HG02938 (cell line): ENCODE measurements around the gene GNG10.
"Not testable (repeated sequence)": the region's sequence is repeated elsewhere in the genome, so short reads cannot be mapped to it uniquely, and the experiment has no call there.

ENCODE experiments used
- ATAC-seq: cut with Tn5 transposase; IDR thresholded peaks from one replicate; pipeline ENCODE4 v1.9.1; 2021; ENCODE audit warnings: mild to moderate bottlenecking, moderate library complexity; ENCODE audit not compliant: unreplicated experiment

The GNG10 gene

DNA sequence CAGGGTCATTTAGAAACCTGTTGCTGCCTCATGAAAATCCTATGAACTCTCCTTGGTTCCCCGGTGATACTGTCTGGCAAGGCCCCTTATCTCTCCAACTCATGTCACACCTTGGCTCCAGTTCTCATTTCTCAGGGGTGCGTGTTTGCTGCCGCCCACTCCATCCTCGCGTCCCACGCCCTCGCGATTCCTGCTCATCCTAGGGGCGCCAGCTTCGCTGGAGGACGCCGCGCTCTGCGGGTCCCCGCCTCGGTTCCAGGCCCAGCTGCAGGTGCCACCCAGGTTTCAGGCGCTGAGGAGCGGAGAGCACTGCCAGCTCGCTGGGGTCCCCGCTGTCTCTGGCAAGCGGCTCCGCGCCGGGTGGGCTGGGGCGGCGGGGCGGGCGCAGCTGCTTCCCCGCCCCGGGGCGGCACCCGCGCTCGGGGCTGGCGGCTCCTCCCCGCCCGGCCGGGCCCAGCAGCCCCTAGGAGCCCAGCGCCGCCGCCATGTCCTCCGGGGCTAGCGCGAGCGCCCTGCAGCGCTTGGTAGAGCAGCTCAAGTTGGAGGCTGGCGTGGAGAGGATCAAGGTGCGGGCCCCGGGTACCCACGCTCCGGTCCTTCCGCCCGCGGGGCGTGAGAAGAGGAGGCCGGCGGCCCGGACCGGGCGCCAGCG, at the start of gene GNG10:
TSS of gene GNG10 (plus strand) at position 456 of the 652 bp plus-strand sequence. CDS start at position 486, 30 bp downstream.
- ATAC-seq: peak; percentile 65

DNA sequence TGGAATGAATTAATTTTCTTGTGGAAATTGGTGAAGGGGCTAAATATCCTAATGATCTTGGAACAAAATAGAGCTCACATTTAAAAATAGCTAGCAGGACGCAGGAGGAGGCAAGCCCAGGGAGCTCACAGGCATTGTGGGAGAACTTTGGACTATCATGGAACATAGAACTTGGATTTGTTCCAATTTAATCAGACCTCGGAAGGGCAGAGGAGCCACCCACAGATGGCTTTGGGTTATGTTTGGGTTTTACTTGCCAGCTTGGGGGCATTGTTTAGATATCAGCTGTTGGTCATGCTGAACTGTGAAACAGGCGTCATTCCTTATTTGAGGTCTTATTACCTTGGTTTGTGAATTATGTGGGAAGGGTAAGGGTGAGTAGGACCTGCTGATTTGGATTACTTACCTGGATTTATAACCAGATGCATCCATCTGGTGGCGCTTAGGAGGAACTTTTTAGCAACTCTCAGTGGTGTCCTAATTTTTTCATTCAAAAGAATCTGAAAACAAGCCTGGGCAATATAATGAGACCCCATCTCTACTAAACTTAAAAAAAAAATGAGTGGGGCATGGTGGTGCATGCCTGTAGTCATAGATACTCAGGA, 47.9 kb upstream of the GNG10 start:
- ATAC-seq: no peak

DNA sequence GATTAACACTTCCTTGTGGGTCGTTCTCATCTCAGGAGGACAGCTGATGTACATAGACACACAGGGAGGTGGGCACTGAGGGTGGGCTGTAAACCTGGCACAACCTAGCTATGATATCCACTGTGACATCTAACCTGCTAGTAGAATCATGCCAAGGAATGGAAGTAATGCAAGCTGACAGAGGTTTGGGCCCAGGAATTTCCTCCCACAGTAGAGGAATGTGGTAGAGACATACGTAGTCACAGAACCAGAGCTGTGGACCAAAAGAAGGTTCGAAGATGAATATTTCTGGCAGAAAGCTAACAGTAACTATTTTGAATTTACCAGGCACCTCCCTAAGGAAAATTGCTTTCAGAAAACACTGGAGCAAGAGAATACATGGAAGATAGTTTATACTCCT, 45.5 kb upstream of the GNG10 start:
- ATAC-seq: no peak

DNA sequence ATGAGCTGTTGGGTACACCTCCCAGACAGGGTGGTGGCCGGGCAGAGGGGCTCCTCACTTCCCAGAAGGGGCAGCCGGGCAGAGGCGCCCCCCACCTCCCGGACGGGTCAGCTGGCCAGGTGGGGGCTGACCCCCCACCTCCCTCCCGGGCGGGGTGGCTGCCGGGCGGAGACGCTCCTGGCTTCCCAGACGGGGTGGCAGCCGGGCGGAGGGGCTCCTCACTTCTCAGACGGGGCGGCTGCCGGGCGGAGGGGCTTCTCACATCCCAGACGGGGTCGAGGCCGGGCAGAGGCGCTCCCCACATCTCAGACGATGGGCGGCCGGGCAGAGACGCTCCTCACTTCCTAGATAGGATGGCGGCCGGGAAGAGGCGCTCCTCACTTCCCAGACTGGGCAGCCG, 44.1 kb upstream of the GNG10 start:
- ATAC-seq: not testable (repeated sequence)

DNA sequence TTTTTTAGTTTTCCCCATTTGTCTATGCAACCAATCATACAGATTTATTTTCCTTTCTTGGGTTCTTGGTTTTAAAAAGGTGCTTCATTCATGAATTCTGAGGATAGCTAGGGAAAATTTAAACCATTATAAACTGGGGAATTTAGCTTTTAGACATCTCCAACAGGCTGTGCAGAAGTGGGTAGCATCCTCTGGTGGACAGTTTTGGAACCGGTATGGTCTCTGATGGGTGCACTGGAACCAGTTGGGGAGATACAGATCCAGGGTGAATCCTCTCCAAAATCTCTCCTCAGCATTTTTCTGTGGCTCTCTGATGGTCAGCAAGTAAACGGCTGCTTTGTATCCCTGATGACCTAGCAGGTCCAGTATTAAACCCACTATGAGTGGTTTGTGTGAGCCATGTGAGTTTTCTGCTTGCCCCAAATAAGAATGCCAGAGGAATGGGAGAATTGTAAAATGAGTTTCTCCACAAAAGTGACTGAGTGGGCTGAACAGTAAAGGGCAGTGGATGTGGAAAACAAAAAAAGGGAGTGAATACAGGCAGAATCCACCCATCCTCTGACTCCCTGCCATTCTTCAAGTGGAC, 39.4 kb upstream of the GNG10 start:
- peak; percentile 47 for ATAC-seq

DNA sequence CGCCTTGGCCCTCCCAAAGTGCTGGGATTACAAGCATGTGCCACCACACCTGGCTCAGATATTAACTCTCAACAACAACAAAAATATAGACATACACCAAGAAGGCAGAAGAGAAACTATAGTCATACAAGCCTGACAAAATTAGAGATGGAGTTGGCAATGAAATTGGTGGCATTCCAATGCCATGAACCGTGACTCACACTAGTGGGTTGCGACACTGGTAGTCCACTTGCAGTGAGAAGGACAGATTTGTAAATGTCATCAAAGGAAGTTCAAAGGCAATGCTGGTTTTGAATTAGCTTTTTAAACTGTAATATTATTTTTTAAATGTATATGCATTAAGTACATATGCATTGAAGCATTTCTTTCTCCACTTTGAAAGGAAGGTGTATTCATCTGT, 38.8 kb upstream of the GNG10 start:
- ATAC-seq: no peak

DNA sequence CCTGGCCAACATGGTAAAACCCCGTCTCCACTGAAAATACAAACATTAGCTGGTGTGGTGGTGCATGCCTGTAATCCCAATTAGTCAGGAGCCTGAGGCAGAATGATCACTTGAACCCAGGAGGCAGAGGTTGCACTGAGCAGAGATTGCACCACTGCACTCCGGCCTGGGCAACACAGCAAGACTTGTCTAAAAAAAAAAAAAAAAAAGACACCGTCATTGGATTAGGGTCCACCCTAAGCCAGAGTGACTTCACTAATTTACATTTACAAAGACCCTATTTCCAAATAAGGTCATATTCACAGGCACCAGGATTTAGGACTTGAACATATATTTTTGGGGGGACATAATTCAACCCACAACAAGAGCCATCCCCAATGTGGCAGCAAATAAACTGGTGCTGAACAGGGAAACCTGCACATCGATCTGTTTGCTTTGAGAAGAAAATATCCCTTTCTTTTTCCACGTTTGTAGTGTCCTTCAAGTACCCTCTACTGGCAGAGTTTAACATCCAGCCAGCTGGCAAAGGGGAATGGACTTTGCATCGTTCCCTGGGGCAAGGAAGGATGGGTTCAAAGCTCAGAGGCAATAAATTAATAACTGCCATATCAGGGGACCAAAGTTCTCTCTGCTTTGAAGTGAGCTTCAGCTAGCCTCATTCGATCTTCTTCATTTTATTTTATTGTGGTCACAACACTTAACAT, 34.0 kb upstream of the GNG10 start:
- ATAC-seq: no peak

DNA sequence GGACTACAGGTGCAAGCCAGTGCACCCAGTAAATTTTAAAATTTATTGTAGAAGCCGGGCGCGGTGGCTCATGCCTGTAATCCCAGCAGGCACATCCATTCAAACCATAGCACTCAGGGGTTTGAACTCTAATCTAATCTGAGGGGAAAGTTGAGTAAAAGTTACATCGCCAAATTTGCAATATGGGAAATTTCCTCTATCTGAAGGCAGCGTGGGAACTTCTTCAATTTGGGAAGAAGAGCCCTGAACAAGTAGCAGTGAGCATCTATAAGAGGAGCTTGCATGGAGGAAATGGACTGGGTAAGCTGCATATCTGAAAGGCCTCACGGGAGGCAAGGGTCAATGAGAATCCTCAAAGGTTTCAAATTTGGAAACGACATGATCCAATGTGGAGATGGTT, 33.0 kb upstream of the GNG10 start:
- no peak for ATAC-seq

DNA sequence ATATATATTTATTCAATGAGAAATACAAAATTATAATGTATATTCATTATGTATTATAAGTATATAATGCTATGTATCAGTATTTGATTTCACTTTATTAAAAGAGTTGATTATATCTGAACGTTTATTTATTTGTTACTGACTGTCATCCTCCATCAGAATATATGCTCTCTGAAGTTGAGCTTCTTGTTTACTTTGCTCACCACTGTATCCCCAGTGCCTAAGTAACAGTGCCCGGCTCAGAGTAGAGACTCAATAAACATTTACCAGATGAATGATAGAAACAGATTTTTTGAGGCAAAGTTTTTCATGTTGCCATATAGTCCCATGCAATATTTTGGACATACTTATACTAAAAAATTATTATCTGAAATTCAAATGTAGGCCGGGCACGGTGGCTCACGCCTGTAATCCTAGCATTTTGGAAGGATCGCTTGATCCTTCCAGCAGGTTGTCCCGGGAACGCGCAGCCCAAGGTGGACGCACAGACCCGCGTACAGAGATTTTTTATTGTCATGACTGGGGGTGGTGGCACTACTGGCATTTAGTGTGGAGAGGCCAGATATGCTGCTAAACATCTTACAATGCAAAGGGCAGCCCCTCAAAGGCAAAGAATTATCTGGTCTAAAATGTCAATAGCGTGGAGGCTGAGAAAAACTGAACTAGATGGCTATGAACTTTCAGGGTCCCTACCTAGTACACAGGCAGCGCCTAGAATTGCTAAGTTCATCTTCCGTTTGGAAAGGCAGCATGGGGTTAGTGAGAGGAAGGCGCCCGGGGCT, 31.0 kb upstream of the GNG10 start:
- ATAC-seq: peak; percentile 26

DNA sequence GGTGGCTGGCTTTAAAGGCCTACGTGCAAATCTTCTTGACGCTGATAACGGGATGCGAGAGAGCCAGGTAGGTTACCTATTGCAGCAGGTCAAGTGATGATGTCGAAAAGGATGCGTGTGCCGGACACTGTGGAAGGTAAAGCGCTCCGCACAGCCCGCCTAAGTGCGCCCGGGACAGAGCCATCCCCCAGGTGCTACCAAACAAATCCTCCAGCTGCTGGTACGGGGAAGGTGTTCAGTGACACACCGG, 30.5 kb upstream of the GNG10 start:
- no peak for ATAC-seq

DNA sequence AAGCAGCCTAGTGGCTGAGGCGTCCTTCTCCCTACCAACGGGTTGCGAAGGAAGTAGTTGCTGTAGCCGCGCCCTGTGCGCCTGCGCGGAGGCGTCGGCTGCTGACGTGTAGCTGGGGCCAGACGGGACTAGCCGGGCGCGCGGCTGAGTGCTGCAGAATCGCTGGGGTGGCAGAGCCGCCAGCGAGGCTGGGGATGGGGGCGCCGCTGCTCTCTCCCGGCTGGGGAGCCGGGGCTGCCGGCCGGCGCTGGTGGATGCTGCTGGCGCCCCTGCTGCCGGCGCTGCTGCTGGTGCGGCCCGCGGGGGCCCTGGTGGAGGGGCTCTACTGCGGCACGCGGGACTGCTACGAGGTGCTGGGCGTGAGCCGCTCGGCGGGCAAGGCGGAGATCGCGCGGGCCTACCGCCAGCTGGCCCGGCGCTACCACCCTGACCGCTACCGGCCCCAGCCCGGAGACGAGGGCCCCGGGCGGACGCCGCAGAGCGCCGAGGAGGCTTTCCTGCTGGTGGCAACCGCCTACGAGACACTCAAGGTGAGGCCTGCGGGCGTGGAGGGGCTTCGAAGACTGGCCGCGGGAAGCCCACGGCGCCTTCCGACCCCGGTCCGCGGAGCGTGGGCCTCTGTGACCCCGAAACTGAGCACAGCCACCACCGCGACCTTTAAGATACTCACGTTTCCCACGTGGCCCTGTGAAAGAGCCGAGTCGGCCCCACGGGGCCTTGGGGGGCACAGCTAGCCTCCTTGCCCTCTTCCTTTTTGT, 30.0 kb upstream of the GNG10 start, which contains the start of gene DNAJC25:
TSS of gene DNAJC25 (plus strand) at position 121 of the 758 bp plus-strand sequence. CDS start at position 195, 74 bp downstream.
- peak; percentile 97 for ATAC-seq

DNA sequence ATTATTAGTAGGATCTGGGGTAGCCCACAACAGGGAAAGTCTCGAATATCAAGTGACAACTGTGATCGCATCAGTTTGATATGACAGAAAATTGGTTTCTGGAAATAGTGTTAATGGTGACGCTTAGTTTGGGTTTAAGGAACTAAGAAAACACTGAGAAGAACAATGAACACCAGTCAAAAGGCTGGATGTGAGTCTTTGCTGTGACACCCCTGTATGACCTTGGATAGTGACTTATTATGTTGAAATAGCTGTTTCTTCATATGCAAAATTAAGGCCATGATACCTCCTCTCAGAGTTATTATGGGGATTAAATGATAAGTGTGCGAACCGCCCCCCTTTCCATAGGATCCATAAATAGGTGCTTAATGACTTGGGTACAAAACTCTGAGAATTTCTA, 29.3 kb upstream of the GNG10 start:
- no peak for ATAC-seq

DNA sequence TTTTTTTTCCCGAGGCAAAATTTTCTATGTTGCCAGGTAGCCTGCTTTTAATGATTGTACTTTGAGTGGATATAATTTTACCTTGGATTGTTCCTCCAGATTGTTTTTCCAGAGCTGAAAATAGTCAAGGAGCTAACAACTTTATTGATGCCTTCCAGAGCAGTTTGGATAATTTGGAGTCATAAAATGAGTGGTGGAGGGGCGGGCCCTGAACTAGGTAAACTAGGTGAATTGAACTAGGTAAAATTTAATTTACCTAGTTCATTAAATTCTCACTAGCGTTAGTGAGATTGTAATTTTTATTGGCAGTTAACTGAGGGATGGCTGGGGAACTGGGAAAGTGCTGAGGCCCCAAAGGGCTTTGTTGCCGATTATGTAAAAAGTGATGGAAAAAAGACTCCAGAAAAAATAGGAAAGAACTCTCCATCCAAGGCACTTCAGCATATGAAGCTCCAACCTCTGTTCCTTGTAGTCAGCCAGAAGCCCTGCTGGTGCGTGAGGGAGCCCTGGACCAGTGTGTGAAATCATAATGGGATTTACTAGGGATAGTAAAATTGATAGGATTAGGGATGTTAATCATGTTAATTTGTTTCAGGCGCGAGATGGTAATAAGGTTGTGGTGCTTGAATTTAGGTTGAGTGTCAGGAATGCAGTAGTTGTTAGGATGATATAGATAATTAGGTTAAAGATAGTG, 28.6 kb upstream of the GNG10 start:
- ATAC-seq: no peak

DNA sequence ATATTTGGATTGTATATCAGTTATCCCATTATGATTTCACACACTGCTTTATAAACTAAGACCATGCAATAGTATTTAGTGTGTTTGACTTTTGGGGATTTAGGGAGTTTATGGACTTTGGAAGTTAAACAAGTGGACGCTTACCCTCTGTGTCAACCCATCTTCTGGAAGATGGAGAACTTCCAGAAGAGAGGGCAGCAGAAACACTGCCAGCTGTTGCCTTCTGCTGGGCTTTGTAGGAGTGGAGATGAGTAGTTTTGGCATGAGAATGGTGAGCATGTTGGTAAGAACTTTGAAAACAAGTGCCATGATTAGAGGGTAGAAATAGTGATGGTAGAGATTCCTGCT, 28.0 kb upstream of the GNG10 start:
- ATAC-seq: no peak

DNA sequence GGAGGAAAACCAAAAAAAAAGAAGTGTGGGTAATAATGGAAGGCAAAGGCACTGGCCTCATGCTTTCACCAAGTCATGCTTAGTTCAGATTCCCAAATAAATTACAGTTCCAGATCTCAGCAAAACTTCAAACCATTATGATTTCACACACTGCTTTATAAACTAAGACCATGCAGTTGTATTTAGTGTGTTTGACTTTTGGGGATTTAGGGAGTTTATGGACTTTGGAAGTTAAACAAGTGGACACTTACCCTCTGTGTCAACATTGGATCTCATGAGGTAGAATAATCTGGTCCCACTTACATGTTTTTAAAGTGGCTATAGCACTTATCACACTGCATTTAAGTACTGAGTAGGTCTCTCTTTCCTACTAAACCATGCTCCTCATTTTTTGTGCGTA, 26.5 kb upstream of the GNG10 start:
- ATAC-seq: no peak

DNA sequence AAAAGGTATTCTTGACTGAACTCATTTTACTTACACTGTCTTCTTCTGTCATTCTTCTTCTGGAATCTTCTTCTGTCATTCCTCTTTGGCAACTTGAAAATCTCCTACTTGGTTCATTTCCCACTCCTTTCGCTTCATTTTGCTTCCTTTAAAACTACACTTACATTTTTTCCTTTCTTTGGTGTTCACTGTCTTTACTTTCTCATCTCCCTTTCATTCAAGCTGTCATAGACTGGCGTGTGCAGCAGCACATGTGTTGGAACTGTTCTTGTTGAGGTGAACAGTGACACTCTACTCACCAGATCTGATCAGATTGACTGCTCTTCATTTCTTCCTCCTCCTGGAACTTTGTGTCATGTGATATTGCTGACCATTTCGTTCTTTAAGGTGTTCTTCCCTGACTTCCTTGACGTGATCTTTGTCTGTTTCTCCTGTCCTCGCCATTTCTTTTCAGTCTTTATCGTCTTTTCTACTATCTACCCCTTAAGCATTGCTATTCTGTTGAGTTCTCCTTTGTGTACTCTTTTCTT, 23.9 kb upstream of the GNG10 start:
- no peak for ATAC-seq

DNA sequence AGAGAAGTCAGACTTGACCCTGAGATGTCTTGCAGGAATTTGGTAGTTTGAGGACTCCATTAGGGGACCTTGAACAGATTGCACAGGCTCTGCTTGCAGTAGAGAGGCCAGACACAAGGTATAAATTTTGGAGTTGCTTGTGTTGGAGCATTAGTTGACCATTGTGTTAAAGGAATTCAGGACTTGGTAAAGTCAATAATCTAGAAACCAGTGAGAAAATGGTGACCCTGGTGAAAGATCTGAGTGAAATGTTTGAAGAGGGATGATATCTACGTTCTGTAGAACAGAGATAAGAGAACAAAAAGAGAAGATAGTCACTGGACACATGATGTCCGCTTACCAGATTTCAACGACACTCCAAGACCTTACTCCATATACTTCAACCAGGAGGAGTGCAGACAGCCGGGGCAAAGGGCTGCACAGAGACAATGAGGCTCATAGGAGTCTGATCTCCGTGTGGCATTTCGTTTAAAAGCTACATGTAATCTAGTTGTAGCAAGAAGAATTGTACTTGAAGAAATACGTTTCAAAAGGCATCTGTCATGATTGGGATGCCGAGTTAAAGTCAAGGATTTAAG, 17.1 kb upstream of the GNG10 start:
- no peak for ATAC-seq

DNA sequence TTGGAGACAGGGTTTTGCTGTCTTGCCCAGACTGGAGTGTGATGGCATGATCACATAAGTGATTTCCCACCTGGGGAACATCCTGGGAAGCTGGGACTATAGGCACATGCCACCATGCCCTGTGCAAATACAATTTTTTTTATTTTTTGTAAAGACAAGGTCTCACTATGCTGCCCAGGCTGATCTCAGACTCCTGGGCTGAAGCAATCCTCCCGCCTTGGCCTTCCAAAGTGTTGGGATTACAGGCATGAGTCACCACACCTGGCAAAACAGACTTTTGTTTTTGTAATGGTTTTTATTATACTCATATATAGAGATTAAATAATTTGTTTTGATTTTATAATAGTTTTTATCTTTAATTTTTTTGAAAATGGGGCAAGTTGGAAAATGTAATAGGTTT, 15.6 kb upstream of the GNG10 start:
- no peak for ATAC-seq

DNA sequence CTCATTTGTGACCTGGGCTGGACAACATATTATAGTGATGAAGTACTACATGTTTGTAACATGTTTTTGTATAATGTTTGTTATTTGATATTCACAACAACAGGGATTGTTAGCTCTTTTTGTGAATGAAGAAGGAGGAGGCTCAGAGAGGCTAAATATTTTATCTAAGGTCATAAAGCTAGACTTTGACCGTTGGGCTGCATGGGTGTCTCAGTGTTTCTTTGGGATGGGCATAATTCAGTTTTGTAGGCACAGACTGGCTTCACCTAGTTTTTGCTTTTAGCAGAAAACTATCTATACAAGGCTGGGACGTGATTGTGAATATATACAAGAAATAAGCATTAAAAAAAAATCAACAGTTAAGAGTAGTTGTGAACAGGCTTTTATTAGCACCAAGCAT, 15.0 kb upstream of the GNG10 start:
- no peak for ATAC-seq

DNA sequence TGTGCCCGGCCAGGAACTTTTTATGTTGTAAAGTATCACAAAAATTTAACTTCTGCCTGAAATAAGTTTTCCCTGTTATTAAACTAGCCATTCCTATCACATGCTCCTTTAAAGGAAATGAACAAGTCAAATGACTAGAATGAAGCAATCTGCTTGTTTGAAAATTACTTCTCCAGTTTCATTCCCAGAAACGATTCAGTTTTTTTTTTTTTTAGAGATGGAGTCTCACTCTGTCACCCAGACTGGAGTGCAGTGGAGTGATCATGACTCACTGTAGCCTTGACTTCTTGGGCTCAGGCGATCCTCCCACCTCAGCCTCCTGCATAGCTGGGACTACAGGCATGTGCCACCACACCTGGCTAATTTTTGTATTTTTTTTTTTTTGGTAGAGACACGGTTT, 13.3 kb upstream of the GNG10 start:
- ATAC-seq: no peak
